C4-2B (cell line): ENCODE results near the gene SUSD4.

Experiments
- H3K27ac ChIP-seq: fragments of 450-650 bp; 2 replicates; pipeline ENCODE4 v1.5.1; 2017
- CTCF ChIP-seq: fragments of 450-650 bp; conservative IDR thresholded peaks from 2 replicates; pipeline ENCODE4 v1.5.1; 2017; ENCODE audit warnings: mild to moderate bottlenecking
- ZFX ChIP-seq: fragments of 450-650 bp; IDR thresholded peaks from 2 replicates; pipeline ENCODE4 v1.6.1; 2017

SUSD4 gene

GRCh38 chr1:223179280-223179679 is 184.7 kb downstream of the SUSD4 start:
- no peak overlapping the region for H3K27ac ChIP-seq
- TF ChIP-seq CTCF (no peak), ZFX (no peak)

- TF ChIP-seq CTCF, result no peak
- TF ChIP-seq ZFX, result no peak
Observed at GRCh38 chr1:223177681-223178080, 186.3 kb downstream of the SUSD4 start.

GRCh38 chr1:223176437-223176836 is 187.5 kb downstream of the SUSD4 start:
- TF ChIP-seq CTCF, result no peak
- TF ChIP-seq ZFX, result no peak
- no peak overlapping the region for H3K27ac ChIP-seq

More at GRCh38 chr1:223177681-223178080, 186.3 kb downstream of the SUSD4 start:
- H3K27ac ChIP-seq, result no peak overlapping the region

DNA sequence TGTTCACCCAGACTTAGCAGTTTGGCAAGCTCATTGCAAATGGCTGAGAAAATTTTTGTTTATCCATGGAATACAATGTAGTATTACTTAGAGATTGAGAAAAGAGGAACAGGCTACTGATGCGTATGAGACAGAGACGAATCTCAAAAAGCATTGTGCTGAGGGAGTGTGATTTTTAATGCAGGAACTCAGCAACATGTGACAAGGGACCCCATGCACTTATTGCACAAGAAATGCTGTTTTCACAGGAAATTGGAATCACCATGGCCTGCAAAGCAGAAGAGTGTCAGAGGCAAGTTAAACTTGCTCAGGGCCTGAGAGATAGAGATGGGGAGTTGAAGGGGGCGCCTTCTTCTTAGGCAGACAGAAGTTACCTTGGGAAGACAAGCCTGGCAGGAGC is 188.3 kb downstream of the SUSD4 start:
- no peak overlapping the region for H3K27ac ChIP-seq
- TF ChIP-seq CTCF (no peak), ZFX (no peak)

DNA sequence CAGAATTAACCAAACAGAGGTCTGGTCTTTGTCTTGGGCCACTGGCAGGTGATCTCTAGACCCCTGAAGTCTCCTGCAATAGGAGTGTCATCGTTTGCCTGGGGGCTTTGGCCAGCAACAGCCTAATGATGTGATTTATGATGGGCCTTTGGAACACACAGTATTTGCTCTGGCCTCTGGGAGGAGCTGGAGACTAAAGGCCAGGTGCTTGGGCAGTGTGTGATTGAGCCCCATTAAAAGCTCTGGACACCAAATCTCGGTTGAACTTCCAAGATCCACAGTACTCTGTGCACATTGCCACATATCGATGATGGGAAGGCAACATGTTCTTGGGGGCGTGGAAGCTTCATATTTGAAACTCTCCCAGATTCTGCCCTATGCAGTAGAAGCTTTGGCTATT is 188.9 kb downstream of the SUSD4 start:
- no peak overlapping the region for H3K27ac ChIP-seq
- TF ChIP-seq CTCF (peak; percentile 43), ZFX (no peak)
